ENCODE results near the gene OR56A4. TPM values are rescaled to one million over a fixed set of nuclear protein-coding genes. Genes with fewer than 3 reads are reported as not detected.

The OR56A4 gene
- total and polyA plus RNA-seq, 2 donors (not counting 3 experiments of a cell fraction or from before 2014, with no cell fraction given): not detected

DNA sequence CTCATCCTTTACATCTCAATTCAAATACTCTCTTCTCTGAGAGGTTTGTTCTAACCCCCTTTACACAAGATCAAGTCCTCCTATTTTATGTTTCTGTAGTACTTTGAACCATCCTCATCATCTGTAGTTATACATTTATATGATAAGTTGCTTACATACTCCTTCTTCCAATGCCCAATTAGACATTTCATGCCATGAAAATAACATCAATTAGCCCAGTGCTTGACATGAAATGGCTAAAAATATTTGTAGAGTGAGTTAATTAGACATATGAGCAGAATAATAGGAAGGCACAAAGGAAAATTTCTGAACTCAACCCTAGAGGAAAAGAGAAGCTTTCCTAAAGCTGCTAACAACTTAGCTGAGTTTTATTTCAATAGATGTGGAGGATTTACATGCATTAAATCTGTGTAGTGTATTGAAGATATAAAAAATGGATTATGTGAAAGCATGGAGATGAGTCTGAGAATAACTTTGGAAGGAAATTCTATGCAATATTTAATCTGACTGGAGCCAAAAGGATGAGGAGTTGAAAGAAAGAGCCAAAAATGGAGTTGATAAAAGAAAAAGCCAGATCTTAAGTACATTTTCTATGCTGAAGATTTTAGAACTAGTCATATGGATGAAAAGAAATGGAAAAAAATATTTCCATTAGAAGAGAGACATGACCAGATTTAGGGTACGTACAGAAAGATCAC is 24.1 kb upstream of the OR56A4 start, which contains the start of gene OR56A1:
Gene OR56A1 (minus strand): TSS at position 51 of the 698 bp plus-strand sequence. CDS start 3,066 bp downstream, outside the sequence.
- Histone ChIP-seq H3K36me3 (ENCODE audit: control insufficient read depth in 2 of 2, extremely low read depth in 1 of 2, insufficient read depth in 2 of 2, low read length in 2 of 2) (no peaks in the 10 kb centered on the region), H3K9me1 (replicated peaks; ENCODE audit: control insufficient read depth, extremely low read depth, insufficient read depth, low read length) (no peaks in the 10 kb centered on the region), H3K9ac (replicated peaks; ENCODE audit: extremely low read depth, insufficient read depth, low read length) (no peak within 1 kb of the TSS), H3K4me2 (ENCODE audit: insufficient read depth, low read length) (no peak within 1 kb of the TSS), H3K27ac (ENCODE audit: insufficient read depth, low read depth, low read length) (no peak within 1 kb of the TSS), H3K9me3 (replicated peaks; ENCODE audit: control insufficient read depth, insufficient read depth, low read length) (no peaks in the 10 kb centered on the region), H3K27me3 (ENCODE audit: control insufficient read depth in 2 of 2, insufficient read depth in 2 of 2, low read length in 2 of 2) (peaks cover 0 to 4% of the 10 kb centered on the region in 2 experiments), H3K4me3 (replicated peaks in 1 of 3; ENCODE audit: insufficient read depth in 1 of 3, low read depth in 1 of 3, low read length in 3 of 3) (no peak within 1 kb of the TSS), H2AFZ (ENCODE audit: low read depth, low read length) (no peak within 1 kb of the TSS), H4K20me1 (replicated peaks; ENCODE audit: control insufficient read depth, extremely low read depth, insufficient read depth, low read length) (no peaks in the 10 kb centered on the region), H3K79me2 (ENCODE audit: control insufficient read depth, insufficient read depth, low read length) (no peaks in the 10 kb centered on the region), H3K4me1 (ENCODE audit: control insufficient read depth, extremely low read depth, insufficient read depth, low read length) (no peaks in the 10 kb centered on the region)
- ChIA-PET POLR2A (no interaction called here), CTCF (interaction anchor here (1.4 kb wide), 1 partner anchor 9 kb away, joined by 3 read pairs; no protein-coding TSS in a partner anchor)
- FAIRE-seq: no peak
- TF ChIP-seq JUN (IDR thresholded peaks at IDR 0.05; ENCODE audit: borderline replicate concordance, insufficient read depth, insufficient read length, low read depth): no peak
- no peak for TF ChIP-seq EZH2 (IDR thresholded peaks at IDR 0.05; ENCODE audit: borderline replicate concordance, low read depth, low read length, severe bottlenecking)
- no peak for TF ChIP-seq CTCF (IDR thresholded peaks at IDR 0.05; ENCODE audit: extremely low read depth in 1 of 2, insufficient read depth in 1 of 2, low read depth in 1 of 2, low read length in 2 of 2)
- DNase-seq (ENCODE audit: low read depth, low spot score): no peak
- dilution Hi-C loops (cut with MboI; ENCODE audit: extremely low pct_ligation_motif_present, low sequenced_read_pairs): no loop called here
- no TSS peak for BruUV-seq (replicated peaks)
- intact Hi-C loops (cut with micrococcal nuclease): no loop called here

GRCh38 chr11:6027501-6027900 is 20.8 kb upstream of the OR56A4 start:
- DNase-seq (ENCODE audit: low read depth, low spot score): no peak
- no peak overlapping the region for H3K27ac ChIP-seq (ENCODE audit: insufficient read depth, low read depth, low read length)
- no peaks in the 10 kb centered on the region for H4K20me1 ChIP-seq (replicated peaks; ENCODE audit: control insufficient read depth, extremely low read depth, insufficient read depth, low read length)
- no peak overlapping the region for H2AFZ ChIP-seq (ENCODE audit: low read depth, low read length)
- no peaks in the 10 kb centered on the region for H3K9me1 ChIP-seq (replicated peaks; ENCODE audit: control insufficient read depth, extremely low read depth, insufficient read depth, low read length)
- H3K4me3 ChIP-seq (replicated peaks in 1 of 3; ENCODE audit: insufficient read depth in 1 of 3, low read depth in 1 of 3, low read length in 3 of 3): no peak overlapping the region
- dilution Hi-C loops (cut with MboI; ENCODE audit: extremely low pct_ligation_motif_present, low sequenced_read_pairs) (no loop called here), intact Hi-C loops (cut with micrococcal nuclease) (no loop called here)
- ChIA-PET POLR2A (no interaction called here), CTCF (no interaction called here)
- BruUV-seq (replicated peaks): no TSS peak
- no peaks in the 10 kb centered on the region for H3K4me1 ChIP-seq (ENCODE audit: control insufficient read depth, extremely low read depth, insufficient read depth, low read length)
- H3K9me3 ChIP-seq (replicated peaks; ENCODE audit: control insufficient read depth, insufficient read depth, low read length): no peaks in the 10 kb centered on the region
- H3K4me2 ChIP-seq (ENCODE audit: insufficient read depth, low read length): no peak overlapping the region
- TF ChIP-seq JUN (IDR thresholded peaks at IDR 0.05; ENCODE audit: borderline replicate concordance, insufficient read depth, insufficient read length, low read depth) (no peak), FOS (IDR thresholded peaks at IDR 0.05; ENCODE audit: borderline replicate concordance, insufficient read depth, low read length) (no peak), EZH2 (IDR thresholded peaks at IDR 0.05; ENCODE audit: borderline replicate concordance, low read depth, low read length, severe bottlenecking) (no peak), MYC (IDR thresholded peaks at IDR 0.05; ENCODE audit: low read depth, low read length) (no peak), GATA2 (IDR thresholded peaks at IDR 0.05; ENCODE audit: insufficient read depth, insufficient read length, low read depth, low read length) (no peak), CTCF (IDR thresholded peaks at IDR 0.05; ENCODE audit: extremely low read depth in 1 of 2, insufficient read depth in 1 of 2, low read depth in 1 of 2, low read length in 2 of 2) (no peak), POLR2A (IDR thresholded peaks at IDR 0.05; ENCODE audit: low read depth, low read length) (no peak), POLR2AphosphoS5 (IDR thresholded peaks at IDR 0.05; ENCODE audit: insufficient read depth, low read depth, low read length) (no peak), MAX (IDR thresholded peaks at IDR 0.05; ENCODE audit: insufficient read depth, insufficient read length) (no peak)
- H3K27me3 ChIP-seq (ENCODE audit: control insufficient read depth in 2 of 2, insufficient read depth in 2 of 2, low read length in 2 of 2): peaks cover 4 to 5% of the 10 kb centered on the region in 2 experiments
- no peak for FAIRE-seq
- H3K36me3 ChIP-seq (ENCODE audit: control insufficient read depth in 2 of 2, extremely low read depth in 1 of 2, insufficient read depth in 2 of 2, low read length in 2 of 2): no peaks in the 10 kb centered on the region
- H3K9ac ChIP-seq (replicated peaks; ENCODE audit: extremely low read depth, insufficient read depth, low read length): no peak overlapping the region
- no peaks in the 10 kb centered on the region for H3K79me2 ChIP-seq (ENCODE audit: control insufficient read depth, insufficient read depth, low read length)

All from endothelial cell of umbilical vein (primary cell).